ENCODE data around the gene PPP4R2.

DNA sequence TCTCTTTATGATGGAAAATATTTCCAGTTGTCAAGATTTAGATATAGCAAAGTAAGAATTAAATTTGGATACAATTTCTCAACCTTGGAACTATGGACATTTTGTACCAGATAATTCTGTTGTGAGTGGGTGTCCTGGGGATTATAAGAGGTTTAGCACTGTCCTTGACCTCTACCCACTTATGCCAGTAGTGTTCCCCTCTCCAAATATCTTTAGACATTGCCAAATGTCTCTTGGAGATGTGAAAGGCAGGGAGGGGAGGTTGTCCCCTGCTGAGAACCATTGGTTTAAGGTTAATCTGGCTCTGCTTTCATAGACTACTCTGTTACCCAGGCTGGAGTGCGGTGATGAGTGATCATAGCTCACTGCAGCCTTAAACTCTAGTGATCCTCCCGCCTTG lies 64.8 kb downstream of the PPP4R2 start, which contains the start of gene EBLN2:
- no peak for TF ChIP-seq GATA2 (IDR thresholded peaks at IDR 0.05; ENCODE audit: low read depth, low read length)
- no peak for TF ChIP-seq GATA3 (IDR thresholded peaks at IDR 0.05; ENCODE audit: low read depth, low read length)

Data from SH-SY5Y (cell line).